GM18499 (cell line): ENCODE data around the gene MUC7.

Source experiments
- ATAC-seq: cut with Tn5 transposase; IDR thresholded peaks from one replicate; pipeline ENCODE4 v1.9.1; 2021; ENCODE audit warnings: moderate number of reproducible peaks; ENCODE audit not compliant: insufficient read depth, unreplicated experiment

MUC7 gene

GRCh38 chr4:70531981-70532380 is 60.0 kb downstream of the MUC7 start:
- peak; percentile 72 for ATAC-seq
